Measurements from ENCODE around the gene IKZF3.
"Not testable (repeated sequence)": the region's sequence is repeated elsewhere in the genome, so short reads cannot be mapped to it uniquely, and the experiment has no call there.

Gene IKZF3

GRCh38 chr17:39863918-39864746, at the start of gene IKZF3:
TSS of gene IKZF3 (minus strand) at chr17:39864312. CDS start at chr17:39864126, 186 bp downstream.
- DNase-seq (ENCODE audit: low read depth): peak; percentile 86

GRCh38 chr17:39908789-39909352, 44.8 kb upstream of the IKZF3 start:
- no peak for DNase-seq (ENCODE audit: low read depth)

- DNase-seq (ENCODE audit: low read depth): no peak
Measured at GRCh38 chr17:39904990-39905288, 40.8 kb upstream of the IKZF3 start.

- no peak for DNase-seq (ENCODE audit: low read depth)
Measured at GRCh38 chr17:39903158-39903884, 39.2 kb upstream of the IKZF3 start.

- not testable (repeated sequence) for DNase-seq (ENCODE audit: low read depth)
Measured at GRCh38 chr17:39902027-39902426, 37.9 kb upstream of the IKZF3 start.

GRCh38 chr17:39899215-39899614, 35.1 kb upstream of the IKZF3 start:
- DNase-seq (ENCODE audit: low read depth): no peak

- no peak for DNase-seq (ENCODE audit: low read depth)
Measured at GRCh38 chr17:39898088-39898487, 34.0 kb upstream of the IKZF3 start.

GRCh38 chr17:39894681-39895376, 30.7 kb upstream of the IKZF3 start:
- no peak for DNase-seq (ENCODE audit: low read depth)

GRCh38 chr17:39889200-39889599, 25.1 kb upstream of the IKZF3 start:
- DNase-seq (ENCODE audit: low read depth): no peak

- DNase-seq (ENCODE audit: low read depth): no peak
Measured at GRCh38 chr17:39887078-39887477, 23.0 kb upstream of the IKZF3 start.

GRCh38 chr17:39886102-39886501, 22.0 kb upstream of the IKZF3 start:
- DNase-seq (ENCODE audit: low read depth): not testable (repeated sequence)

- DNase-seq (ENCODE audit: low read depth): no peak
Measured at GRCh38 chr17:39872751-39873150, 8.6 kb upstream of the IKZF3 start.

GRCh38 chr17:39871801-39872200, 7.7 kb upstream of the IKZF3 start:
- DNase-seq (ENCODE audit: low read depth): no peak

GRCh38 chr17:39870776-39871175, 6.7 kb upstream of the IKZF3 start:
- no peak for DNase-seq (ENCODE audit: low read depth)

- no peak for DNase-seq (ENCODE audit: low read depth)
Measured at GRCh38 chr17:39868554-39868942, 4.4 kb upstream of the IKZF3 start.

- DNase-seq (ENCODE audit: low read depth): peak; percentile 50
Measured at GRCh38 chr17:39867880-39868553, 3.9 kb upstream of the IKZF3 start, which contains the start of gene ZPBP2. TSS of gene ZPBP2 (plus strand) at chr17:39868202. CDS start at chr17:39868355, 153 bp downstream.

GRCh38 chr17:39867084-39867879, 3.2 kb upstream of the IKZF3 start:
- peak; percentile 46 for DNase-seq (ENCODE audit: low read depth)

- no peak for DNase-seq (ENCODE audit: low read depth)
Measured at GRCh38 chr17:39866013-39866730, 2.1 kb upstream of the IKZF3 start.

- DNase-seq (ENCODE audit: low read depth): no peak
Measured at GRCh38 chr17:39863244-39863917, 731 bp downstream of the IKZF3 start.

- no peak for DNase-seq (ENCODE audit: low read depth)
Measured at GRCh38 chr17:39861235-39861634, 2.9 kb downstream of the IKZF3 start.

Measured in activated T-cell treated with anti-CD3 and anti-CD28 coated beads for 48 hours (primary cell).